Measurements from ENCODE around the gene ATN1. TPM values are rescaled to one million over a fixed set of nuclear protein-coding genes. Genes with fewer than 3 reads are reported as not detected.
A peak's percentile ranks its signal among the peaks of the same experiment; 100 is the strongest.

The ATN1 gene
- total and polyA plus RNA-seq, 9 of the 15 experiments (the other 6 are each of a cell fraction or from before 2014, with no cell fraction given), result 0.15 to 49.8 (median 2.7) TPM

GRCh38 chr12:6956021-6956727, 28.4 kb downstream of the ATN1 start:
- Histone ChIP-seq H3K79me2 (ENCODE audit: control insufficient read depth, insufficient read depth, low read length) (peaks cover 5% of the 10 kb centered on the region; the same call in 2 of the 3 replicates), H3K4me3 (no peak overlapping the region), H3K9me1 (ENCODE audit: control insufficient read depth, insufficient read depth, low read length) (no peaks in the 10 kb centered on the region), H3K36me3 (ENCODE audit: control insufficient read depth, insufficient read depth, low read length) (no peaks in the 10 kb centered on the region), H3K27ac (ENCODE audit: extremely low read depth, low read depth, low read length) (no peak overlapping the region), H3K9me3 (replicated peaks; ENCODE audit: control insufficient read depth, insufficient read depth, low read depth, low read length) (no peaks in the 10 kb centered on the region), H3K9ac (ENCODE audit: insufficient read depth in 1 of 2, low read depth in 2 of 2, low read length in 2 of 2) (peak overlapping the region in 1 of 2 experiments; percentile 17; a peak in 2 of 4 replicates), H3K27me3 (ENCODE audit: control insufficient read depth in 2 of 2, insufficient read depth in 2 of 2, low read length in 2 of 2) (no peaks in the 10 kb centered on the region), H4K20me1 (replicated peaks; ENCODE audit: control insufficient read depth, insufficient read depth, low read length) (no peaks in the 10 kb centered on the region), H3K4me1 (replicated peaks in 1 of 2; ENCODE audit: control insufficient read depth in 2 of 2, insufficient read depth in 2 of 2, low read length in 2 of 2) (peaks cover 16 to 67% of the 10 kb centered on the region in 2 experiments), H3K4me2 (ENCODE audit: insufficient read depth, low read length) (no peak overlapping the region), H2AFZ (ENCODE audit: low read depth, low read length) (no peak overlapping the region)
- no peak for FAIRE-seq
- BruUV-seq (replicated peaks), result no TSS peak
- POLR2A ChIA-PET, result interaction anchor here (0.9 to 8.0 kb wide), 2 partner anchors 9 to 11 kb away, joined by 3 to 98 read pairs; partner anchors contain the start of genes C12orf57 and RNU7-1
- WGBS (ENCODE audit: insufficient coverage, low coverage, missing lambda C conversion rate), result 73% methylated on average over 15 of the region's 28 CpGs
- no peak for ATAC-seq
- intact Hi-C loops (cut with micrococcal nuclease), result no loop called here
- DNase-seq (ENCODE audit: extremely low read depth in 1 of 4, low spot score in 3 of 4), result no peak
- CTCF ChIA-PET (ENCODE audit: low intra/inter-chr PET ratio), result interaction anchor here (0.5 kb wide), 1 partner anchor 71 kb away, joined by 7 read pairs; no protein-coding TSS in a partner anchor
- in situ Hi-C loops (cut with MboI), result no loop called here
- no peak for TF ChIP-seq POLR3G (IDR thresholded peaks at IDR 0.05; ENCODE audit: extremely low read depth, insufficient read length, insufficient replicate concordance)

GRCh38 chr12:6957151-6957701, 29.5 kb downstream of the ATN1 start:
- Histone ChIP-seq H3K9me1 (ENCODE audit: control insufficient read depth, insufficient read depth, low read length) (no peaks in the 10 kb centered on the region), H2AFZ (ENCODE audit: low read depth, low read length) (no peak overlapping the region), H3K27me3 (ENCODE audit: control insufficient read depth in 2 of 2, insufficient read depth in 2 of 2, low read length in 2 of 2) (no peaks in the 10 kb centered on the region), H3K4me2 (ENCODE audit: insufficient read depth, low read length) (no peak overlapping the region), H3K9ac (ENCODE audit: insufficient read depth in 1 of 2, low read depth in 2 of 2, low read length in 2 of 2) (peak overlapping the region in 1 of 2 experiments; percentile 83; a peak in 2 of 4 replicates), H3K4me1 (replicated peaks in 1 of 2; ENCODE audit: control insufficient read depth in 2 of 2, insufficient read depth in 2 of 2, low read length in 2 of 2) (peaks cover 20 to 67% of the 10 kb centered on the region in 2 experiments), H4K20me1 (replicated peaks; ENCODE audit: control insufficient read depth, insufficient read depth, low read length) (no peaks in the 10 kb centered on the region), H3K79me2 (ENCODE audit: control insufficient read depth, insufficient read depth, low read length) (peaks cover 10% of the 10 kb centered on the region; the same call in 2 of the 3 replicates), H3K36me3 (ENCODE audit: control insufficient read depth, insufficient read depth, low read length) (no peaks in the 10 kb centered on the region), H3K9me3 (replicated peaks; ENCODE audit: control insufficient read depth, insufficient read depth, low read depth, low read length) (no peaks in the 10 kb centered on the region), H3K4me3 (no peak overlapping the region), H3K27ac (ENCODE audit: extremely low read depth, low read depth, low read length) (no peak overlapping the region)
- BruUV-seq (replicated peaks), result no TSS peak
- intact Hi-C loops (cut with micrococcal nuclease), result no loop called here
- ChIA-PET CTCF (ENCODE audit: low intra/inter-chr PET ratio) (no interaction called here), POLR2A (interaction anchor here (0.7 to 8.0 kb wide), 3 partner anchors 8 to 338 kb away, joined by 3 to 98 read pairs (median 4); partner anchors contain the start of genes C12orf57 and RNU7-1)
- no peak for FAIRE-seq
- no peak for DNase-seq (ENCODE audit: extremely low read depth in 1 of 4, low spot score in 3 of 4)
- ATAC-seq, result no peak
- in situ Hi-C loops (cut with MboI), result no loop called here
- 55% methylated on average over 14 of the region's 20 CpGs for WGBS (ENCODE audit: insufficient coverage, low coverage, missing lambda C conversion rate)
- no peak for TF ChIP-seq ZNF583 (CRISPR knock-in tag; IDR thresholded peaks at IDR 0.05)
- no peak for TF ChIP-seq FOSL1 (tag; conservative IDR thresholded peaks at IDR 0.05)
- no peak for TF ChIP-seq NKRF (IDR thresholded peaks at IDR 0.05; ENCODE audit: borderline replicate concordance)
- TF ChIP-seq SMARCC2 (IDR thresholded peaks at IDR 0.05; ENCODE audit: low read depth), result no peak
- TF ChIP-seq KLF6 (CRISPR knock-in tag; IDR thresholded peaks at IDR 0.05; ENCODE audit: borderline replicate concordance), result no peak
- no peak for TF ChIP-seq RAD21 (CRISPR knock-in tag; conservative IDR thresholded peaks at IDR 0.05 in 1 of 2, IDR thresholded peaks at IDR 0.05 in 1 of 2)
- no peak for TF ChIP-seq CXXC5 (CRISPR knock-in tag; IDR thresholded peaks at IDR 0.05)
- no peak for TF ChIP-seq TCF15 (CRISPR knock-in tag; IDR thresholded peaks at IDR 0.05)
- TF ChIP-seq PML (IDR thresholded peaks at IDR 0.05; ENCODE audit: low read length), result no peak
- no peak for TF ChIP-seq ZNF165 (CRISPR knock-in tag; IDR thresholded peaks at IDR 0.05; ENCODE audit: borderline replicate concordance)
- TF ChIP-seq ZNF324 (CRISPR knock-in tag; IDR thresholded peaks at IDR 0.05), result no peak

All from K562 (cell line).